ENCODE measurements around the gene COX6A2.
"Not testable (repeated sequence)": the region's sequence is repeated elsewhere in the genome, so short reads cannot be mapped to it uniquely, and the experiment has no call there.

COX6A2 gene

GRCh38 chr16:31436221-31437045 lies 8.3 kb upstream of the COX6A2 start:
- DNase-seq = no peak

- DNase-seq = no peak
Observed at GRCh38 chr16:31435341-31436220, 7.4 kb upstream of the COX6A2 start.

- no peak for DNase-seq
Observed at GRCh38 chr16:31430380-31431052, 2.4 kb upstream of the COX6A2 start.

GRCh38 chr16:31429796-31430195 lies 1.6 kb upstream of the COX6A2 start:
- DNase-seq = no peak

GRCh38 chr16:31429314-31429713 lies 1.2 kb upstream of the COX6A2 start:
- no peak for DNase-seq

GRCh38 chr16:31428638-31429247 lies 583 bp upstream of the COX6A2 start:
- no peak for DNase-seq

DNA sequence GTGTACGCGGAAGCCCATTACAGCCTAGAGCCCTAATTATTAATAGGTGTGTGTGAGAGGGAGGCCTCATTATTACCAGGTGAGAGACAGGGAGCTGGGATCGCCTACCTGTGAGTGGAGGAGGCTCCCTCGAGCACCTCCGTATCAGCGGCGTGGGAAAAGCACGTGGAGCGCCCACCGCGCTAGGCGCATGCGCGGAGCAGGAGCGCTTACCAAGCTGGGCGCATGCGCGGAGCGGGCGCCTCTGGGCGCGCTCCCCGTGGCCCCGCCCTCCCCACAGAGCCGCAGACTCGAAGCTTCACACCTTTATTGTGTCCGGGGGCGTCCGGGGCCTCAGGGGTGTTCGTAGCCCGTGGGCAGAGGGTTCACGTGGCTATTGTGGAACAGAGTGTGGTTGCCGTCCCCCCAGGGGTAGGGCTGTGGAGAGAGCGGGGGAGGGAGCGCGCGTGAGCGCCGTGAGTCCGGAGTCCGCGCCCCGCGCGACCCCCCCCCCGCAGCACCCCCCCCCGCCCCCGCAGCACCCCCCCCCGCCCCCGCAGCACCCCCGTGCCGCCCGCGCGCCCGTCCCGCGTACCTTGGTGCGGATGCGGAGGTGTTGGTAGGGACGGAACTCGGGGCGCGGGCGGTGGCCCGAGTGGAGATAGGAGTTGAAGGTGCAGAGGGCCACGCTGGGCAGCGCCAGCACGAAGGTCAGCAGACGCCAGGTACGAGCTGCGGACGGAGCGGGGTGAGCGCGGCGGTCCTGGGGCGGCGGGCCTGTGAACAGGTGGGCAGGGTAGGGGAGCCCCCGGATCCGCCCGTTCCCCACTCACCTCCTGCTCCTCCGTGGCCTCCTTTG lies 500 bp downstream of the COX6A2 start:
- peak; percentile 44 for DNase-seq

DNA sequence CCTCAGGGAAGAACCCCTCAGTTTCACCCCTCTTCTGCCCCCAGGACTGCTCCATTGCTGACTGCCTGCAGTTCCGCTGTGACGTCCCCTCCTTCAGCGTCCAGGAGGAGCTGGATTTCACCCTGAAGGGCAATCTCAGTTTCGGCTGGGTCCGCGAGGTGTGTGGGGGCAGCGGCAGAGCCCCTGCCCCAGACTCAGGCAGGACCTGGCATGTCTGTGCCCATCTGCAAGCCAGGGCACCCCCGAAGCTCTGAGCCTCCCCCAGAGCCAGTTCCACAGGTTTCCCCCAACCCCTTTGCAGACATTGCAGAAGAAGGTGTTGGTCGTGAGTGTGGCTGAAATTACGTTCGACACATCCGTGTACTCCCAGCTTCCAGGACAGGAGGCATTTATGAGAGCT lies 4.4 kb downstream of the COX6A2 start:
- no peak for DNase-seq

- DNase-seq = no peak
Observed at GRCh38 chr16:31423241-31423640, 4.9 kb downstream of the COX6A2 start.

GRCh38 chr16:31421587-31421986 lies 6.6 kb downstream of the COX6A2 start:
- peak; percentile 87 for DNase-seq

GRCh38 chr16:31420037-31420436 lies 8.1 kb downstream of the COX6A2 start:
- DNase-seq = peak; percentile 49

- DNase-seq = no peak
Observed at GRCh38 chr16:31417916-31418315, 10.2 kb downstream of the COX6A2 start.

- DNase-seq = not testable (repeated sequence)
Observed at GRCh38 chr16:31417036-31417435, 11.1 kb downstream of the COX6A2 start.

DNA sequence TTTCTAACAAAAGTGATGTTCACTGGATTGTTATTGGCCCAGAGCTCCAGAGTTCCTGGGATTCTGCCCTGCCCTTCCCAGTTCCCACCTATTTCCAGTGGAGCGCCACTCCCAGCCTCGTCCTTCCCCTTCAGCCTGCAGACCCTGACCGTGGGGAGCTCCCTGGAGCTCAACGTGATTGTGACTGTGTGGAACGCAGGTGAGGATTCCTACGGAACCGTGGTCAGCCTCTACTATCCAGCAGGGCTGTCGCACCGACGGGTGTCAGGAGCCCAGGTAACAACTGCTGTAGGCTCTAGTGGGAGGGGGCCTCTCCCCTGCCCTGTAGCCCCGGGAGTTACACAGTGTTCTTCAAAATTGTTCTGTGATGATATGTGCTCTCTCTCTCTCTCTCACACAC lies 11.8 kb downstream of the COX6A2 start:
- no peak for DNase-seq

- no peak for DNase-seq
Observed at GRCh38 chr16:31414706-31415105, 13.5 kb downstream of the COX6A2 start.

DNA sequence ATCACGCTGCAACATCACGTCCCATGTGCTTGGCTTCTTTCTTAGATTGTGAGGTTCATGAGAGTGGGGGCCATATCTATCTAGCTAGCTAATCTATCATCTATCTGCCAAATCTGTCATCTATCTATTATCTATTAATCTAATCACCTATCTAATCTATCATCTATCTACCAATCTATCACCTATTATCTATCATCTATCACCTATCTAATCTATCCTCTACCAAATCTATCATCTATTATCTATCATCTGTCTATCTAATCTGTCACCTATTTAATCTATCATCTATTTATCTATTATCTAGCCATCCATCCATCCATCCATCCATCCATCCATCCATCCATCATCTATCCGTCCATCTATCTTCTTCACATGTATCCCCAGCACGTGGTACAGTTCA lies 14.2 kb downstream of the COX6A2 start:
- no peak for DNase-seq

DNA sequence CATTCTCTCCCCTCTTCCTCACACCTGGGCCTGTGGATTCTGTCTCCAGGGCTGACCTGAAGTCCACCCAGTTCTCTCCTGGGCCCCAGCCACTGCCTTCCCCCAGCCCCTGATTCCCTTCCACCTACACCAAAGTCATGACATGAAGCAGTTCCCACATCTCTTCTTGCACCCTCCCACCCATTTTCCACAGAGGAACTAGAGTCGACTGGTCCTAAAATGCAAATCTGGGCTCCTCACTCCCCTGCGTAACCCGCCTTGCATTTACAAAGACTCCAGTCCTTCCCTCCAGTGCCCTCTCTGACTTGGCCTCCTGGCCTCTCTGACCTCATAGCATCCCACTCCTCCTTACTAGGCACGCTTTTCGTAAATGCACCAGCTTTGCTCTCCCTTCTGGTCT lies 14.8 kb downstream of the COX6A2 start:
- no peak for DNase-seq

DNA sequence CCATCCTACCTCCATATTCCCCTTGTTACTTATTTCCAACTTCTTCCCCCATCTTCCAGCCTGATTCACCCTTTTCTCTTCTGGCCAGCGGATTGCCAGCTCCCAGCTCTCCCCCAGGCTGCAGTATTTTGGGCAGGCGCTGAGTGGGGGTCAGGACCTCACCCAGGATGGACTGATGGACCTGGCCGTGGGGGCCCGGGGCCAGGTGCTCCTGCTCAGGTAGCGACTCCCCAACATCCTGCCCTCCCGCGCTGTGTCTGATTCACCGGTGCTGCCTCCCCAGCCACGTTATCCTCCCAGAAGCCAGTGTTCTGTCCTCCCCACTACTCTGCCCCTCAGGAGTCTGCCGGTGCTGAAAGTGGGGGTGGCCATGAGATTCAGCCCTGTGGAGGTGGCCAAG lies 15.4 kb downstream of the COX6A2 start:
- DNase-seq = no peak

DNA sequence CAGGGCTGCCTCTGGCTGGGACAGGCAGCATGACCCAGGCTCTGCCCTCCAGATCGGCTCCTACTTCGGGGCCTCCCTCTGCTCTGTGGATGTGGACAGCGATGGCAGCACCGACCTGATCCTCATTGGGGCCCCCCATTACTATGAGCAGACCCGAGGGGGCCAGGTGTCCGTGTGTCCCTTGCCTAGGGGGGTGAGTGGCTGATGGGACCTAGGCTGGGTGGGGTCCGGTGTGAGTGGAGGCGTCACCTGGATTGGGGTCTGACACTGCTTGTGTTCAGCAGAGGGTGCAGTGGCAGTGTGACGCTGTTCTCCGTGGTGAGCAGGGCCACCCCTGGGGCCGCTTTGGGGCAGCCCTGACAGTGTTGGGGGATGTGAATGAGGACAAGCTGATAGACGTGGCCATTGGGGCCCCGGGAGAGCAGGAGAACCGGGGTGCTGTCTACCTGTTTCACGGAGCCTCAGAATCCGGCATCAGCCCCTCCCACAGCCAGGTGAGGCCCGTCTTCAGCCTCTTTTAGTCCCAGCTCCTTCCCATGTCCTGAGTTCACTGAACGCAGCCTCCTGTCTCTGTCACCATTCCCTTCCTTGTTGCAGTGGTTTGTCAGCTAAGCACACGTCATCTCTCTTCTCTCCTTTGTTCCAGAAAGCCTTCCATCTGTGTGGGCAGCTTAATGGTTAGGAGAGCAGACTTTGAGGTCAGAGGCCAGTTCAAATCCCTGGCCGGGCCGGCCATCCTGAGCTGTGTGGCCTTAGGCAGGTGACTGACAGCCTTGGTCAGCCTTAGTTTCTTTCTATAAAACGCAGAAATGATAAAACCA lies 16.9 kb downstream of the COX6A2 start:
- DNase-seq = no peak

- no peak for DNase-seq
Observed at GRCh38 chr16:31410082-31410481, 18.1 kb downstream of the COX6A2 start.

GRCh38 chr16:31409433-31409832 lies 18.7 kb downstream of the COX6A2 start:
- DNase-seq = no peak
